ENCODE measurements around the gene SLC28A1.

SLC28A1 gene

DNA sequence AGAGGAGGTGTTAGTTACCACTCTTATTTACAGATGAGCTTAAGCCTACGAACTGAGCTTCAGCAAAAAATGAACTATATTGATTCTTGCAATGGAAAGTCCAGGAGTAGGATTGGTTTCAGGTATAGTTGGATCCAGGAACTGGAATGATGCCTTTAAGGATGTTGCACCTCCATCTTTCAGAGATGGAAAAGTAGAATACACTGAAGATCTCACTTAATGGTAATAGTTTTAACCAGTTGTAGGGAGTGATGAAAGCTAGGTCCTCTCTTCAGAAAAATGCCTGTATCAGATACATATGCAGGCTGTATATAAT lies 2.5 kb downstream of the SLC28A1 start:
- H3K9ac ChIP-seq = no peak overlapping the region
- H3K4me1 ChIP-seq (ENCODE audit: low read depth, poor library complexity, severe bottlenecking) = no peaks in the 10 kb centered on the region
- TF ChIP-seq, protein P1, sequence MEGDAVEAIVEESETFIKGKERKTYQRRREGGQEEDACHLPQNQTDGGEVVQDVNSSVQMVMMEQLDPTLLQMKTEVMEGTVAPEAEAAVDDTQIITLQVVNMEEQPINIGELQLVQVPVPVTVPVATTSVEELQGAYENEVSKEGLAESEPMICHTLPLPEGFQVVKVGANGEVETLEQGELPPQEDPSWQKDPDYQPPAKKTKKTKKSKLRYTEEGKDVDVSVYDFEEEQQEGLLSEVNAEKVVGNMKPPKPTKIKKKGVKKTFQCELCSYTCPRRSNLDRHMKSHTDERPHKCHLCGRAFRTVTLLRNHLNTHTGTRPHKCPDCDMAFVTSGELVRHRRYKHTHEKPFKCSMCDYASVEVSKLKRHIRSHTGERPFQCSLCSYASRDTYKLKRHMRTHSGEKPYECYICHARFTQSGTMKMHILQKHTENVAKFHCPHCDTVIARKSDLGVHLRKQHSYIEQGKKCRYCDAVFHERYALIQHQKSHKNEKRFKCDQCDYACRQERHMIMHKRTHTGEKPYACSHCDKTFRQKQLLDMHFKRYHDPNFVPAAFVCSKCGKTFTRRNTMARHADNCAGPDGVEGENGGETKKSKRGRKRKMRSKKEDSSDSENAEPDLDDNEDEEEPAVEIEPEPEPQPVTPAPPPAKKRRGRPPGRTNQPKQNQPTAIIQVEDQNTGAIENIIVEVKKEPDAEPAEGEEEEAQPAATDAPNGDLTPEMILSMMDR (conservative IDR thresholded peaks at IDR 0.05; ENCODE audit: low read depth, low read length) = no peak
- no peak overlapping the region for H2AFZ ChIP-seq (ENCODE audit: low read depth)
- no peak overlapping the region for H3K4me3 ChIP-seq (IDR thresholded peaks at IDR 0.05; ENCODE audit: insufficient read depth, low read depth, low read length)
- H3K27ac ChIP-seq = no peak overlapping the region
- no peaks in the 10 kb centered on the region for H3K36me3 ChIP-seq (ENCODE audit: insufficient read depth)
- no peaks in the 10 kb centered on the region for H3K27me3 ChIP-seq (ENCODE audit: insufficient read depth, low read depth)
- H3K79me2 ChIP-seq (ENCODE audit: insufficient read depth, low read depth) = no peaks in the 10 kb centered on the region
- no peak overlapping the region for H3K4me2 ChIP-seq
- H4K20me1 ChIP-seq (ENCODE audit: insufficient read depth) = no peaks in the 10 kb centered on the region

DNA sequence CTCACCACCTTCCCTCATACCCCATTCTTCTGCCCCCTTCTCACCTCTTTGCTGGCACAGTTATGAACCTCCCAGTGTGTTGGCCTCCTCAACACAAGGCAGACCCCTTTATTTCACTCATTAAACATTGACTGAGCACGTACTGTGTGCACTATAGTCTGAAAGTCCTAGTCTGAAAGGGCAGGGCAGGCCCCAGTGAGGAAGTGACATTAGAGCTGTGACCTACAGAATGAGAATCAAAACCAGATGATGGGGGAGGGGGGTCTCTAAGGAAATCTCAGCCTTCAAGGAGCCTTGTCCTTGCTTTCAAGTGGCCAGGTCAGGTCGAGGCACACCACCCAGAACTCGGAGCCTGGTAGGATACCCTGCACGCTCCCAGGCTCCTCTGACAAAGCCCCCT lies 3.5 kb downstream of the SLC28A1 start:
- no peak overlapping the region for H2AFZ ChIP-seq (ENCODE audit: low read depth)
- H3K27me3 ChIP-seq (ENCODE audit: insufficient read depth, low read depth) = no peaks in the 10 kb centered on the region

DNA sequence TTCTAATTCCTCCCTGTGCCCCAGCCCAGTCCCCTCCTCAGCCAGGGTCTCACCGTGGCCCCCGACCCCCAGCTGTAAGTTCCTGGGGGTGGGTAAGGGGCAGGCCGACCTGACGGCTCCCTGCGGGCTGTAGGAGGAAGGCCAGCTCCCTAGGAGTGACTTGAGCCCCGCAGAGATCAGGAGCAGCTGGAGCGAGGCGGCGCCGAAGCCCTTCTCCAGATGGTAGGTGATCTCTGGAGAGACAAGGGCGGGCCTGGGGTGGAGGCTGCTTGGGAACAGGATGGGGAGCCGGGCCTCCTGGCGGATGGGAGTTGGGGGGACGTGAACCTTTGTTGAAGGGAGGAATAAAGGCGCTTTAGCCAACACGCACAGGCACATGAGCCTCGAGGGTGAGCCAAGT lies 4.2 kb downstream of the SLC28A1 start:
- Histone ChIP-seq H2AFZ (ENCODE audit: low read depth) (no peak overlapping the region), H3K4me1 (ENCODE audit: low read depth, poor library complexity, severe bottlenecking) (no peaks in the 10 kb centered on the region), H3K4me2 (no peak overlapping the region), H4K20me1 (ENCODE audit: insufficient read depth) (no peaks in the 10 kb centered on the region), H3K27me3 (ENCODE audit: insufficient read depth, low read depth) (no peaks in the 10 kb centered on the region), H3K79me2 (ENCODE audit: insufficient read depth, low read depth) (no peaks in the 10 kb centered on the region), H3K9ac (no peak overlapping the region), H3K4me3 (IDR thresholded peaks at IDR 0.05; ENCODE audit: insufficient read depth, low read depth, low read length) (no peak overlapping the region), H3K27ac (no peak overlapping the region), H3K36me3 (ENCODE audit: insufficient read depth) (no peaks in the 10 kb centered on the region)
- TF ChIP-seq, protein P1 (conservative IDR thresholded peaks at IDR 0.05; ENCODE audit: low read depth, low read length) = no peak

More for the DNA sequence above, 3.5 kb downstream of the SLC28A1 start:
- TF ChIP-seq, protein P1 (conservative IDR thresholded peaks at IDR 0.05; ENCODE audit: low read depth, low read length) = no peak
- H3K4me3 ChIP-seq (IDR thresholded peaks at IDR 0.05; ENCODE audit: insufficient read depth, low read depth, low read length) = no peak overlapping the region
- H3K9ac ChIP-seq = no peak overlapping the region
- no peaks in the 10 kb centered on the region for H3K4me1 ChIP-seq (ENCODE audit: low read depth, poor library complexity, severe bottlenecking)
- no peaks in the 10 kb centered on the region for H3K79me2 ChIP-seq (ENCODE audit: insufficient read depth, low read depth)
- H3K27ac ChIP-seq = no peak overlapping the region
- no peaks in the 10 kb centered on the region for H4K20me1 ChIP-seq (ENCODE audit: insufficient read depth)
- no peak overlapping the region for H3K4me2 ChIP-seq
- no peaks in the 10 kb centered on the region for H3K36me3 ChIP-seq (ENCODE audit: insufficient read depth)

DNA sequence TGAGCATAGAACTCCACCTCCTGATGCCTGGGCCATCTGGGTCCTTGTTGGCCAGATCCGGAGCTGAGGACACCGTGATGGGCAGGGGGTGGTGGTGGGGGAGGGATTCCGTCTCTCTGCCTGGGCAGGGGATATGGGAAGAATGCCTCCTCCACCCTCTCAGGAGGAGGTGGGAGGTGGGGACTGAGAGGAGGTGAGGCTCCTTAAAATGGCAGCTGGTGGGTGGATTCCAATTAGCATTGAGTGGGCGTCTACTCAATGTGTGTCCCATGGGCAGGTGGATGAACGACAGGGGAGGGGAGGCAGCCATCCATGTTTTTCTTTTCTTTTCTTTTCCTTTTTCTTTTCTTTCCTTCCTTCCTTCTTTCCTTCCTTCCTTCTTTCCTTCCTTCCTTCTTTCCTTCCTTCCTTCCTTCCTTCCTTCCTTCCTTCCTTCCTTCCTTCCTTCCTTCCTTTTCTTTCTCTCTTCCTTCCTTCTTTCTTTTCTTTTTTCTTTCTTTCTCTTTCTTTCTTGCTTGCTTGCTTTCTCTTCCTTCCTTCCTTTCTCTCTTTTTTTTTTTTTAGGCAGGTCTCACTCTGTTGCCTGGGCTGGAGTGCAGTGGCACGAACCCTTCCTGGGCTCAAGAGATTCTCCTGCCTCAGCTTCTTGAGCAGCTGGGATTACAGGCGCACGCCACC lies 5.0 kb downstream of the SLC28A1 start:
- no peak overlapping the region for H2AFZ ChIP-seq (ENCODE audit: low read depth)
- TF ChIP-seq, protein P1 (conservative IDR thresholded peaks at IDR 0.05; ENCODE audit: low read depth, low read length) = no peak
- no peak overlapping the region for H3K4me3 ChIP-seq (IDR thresholded peaks at IDR 0.05; ENCODE audit: insufficient read depth, low read depth, low read length)

More for the DNA sequence above, 5.0 kb downstream of the SLC28A1 start:
- Histone ChIP-seq H3K27me3 (ENCODE audit: insufficient read depth, low read depth) (no peaks in the 10 kb centered on the region), H3K36me3 (ENCODE audit: insufficient read depth) (no peaks in the 10 kb centered on the region), H4K20me1 (ENCODE audit: insufficient read depth) (no peaks in the 10 kb centered on the region), H3K4me1 (ENCODE audit: low read depth, poor library complexity, severe bottlenecking) (no peaks in the 10 kb centered on the region), H3K27ac (no peak overlapping the region), H3K4me2 (no peak overlapping the region), H3K79me2 (ENCODE audit: insufficient read depth, low read depth) (no peaks in the 10 kb centered on the region), H3K9ac (no peak overlapping the region)

All from KMS-11 (cell line).